SH-SY5Y (cell line): ENCODE results near the gene GALNS.

ENCODE experiments used
- GATA2 ChIP-seq: IDR thresholded peaks from 2 replicates; pipeline ENCODE4 v1.6.1; 2011; ENCODE audit warnings: mild to moderate bottlenecking, low read depth, low read length
- GATA3 ChIP-seq: IDR thresholded peaks from 2 replicates; pipeline ENCODE4 v1.6.1; 2011; ENCODE audit warnings: low read depth, mild to moderate bottlenecking, low read length, moderate library complexity

Gene GALNS

DNA sequence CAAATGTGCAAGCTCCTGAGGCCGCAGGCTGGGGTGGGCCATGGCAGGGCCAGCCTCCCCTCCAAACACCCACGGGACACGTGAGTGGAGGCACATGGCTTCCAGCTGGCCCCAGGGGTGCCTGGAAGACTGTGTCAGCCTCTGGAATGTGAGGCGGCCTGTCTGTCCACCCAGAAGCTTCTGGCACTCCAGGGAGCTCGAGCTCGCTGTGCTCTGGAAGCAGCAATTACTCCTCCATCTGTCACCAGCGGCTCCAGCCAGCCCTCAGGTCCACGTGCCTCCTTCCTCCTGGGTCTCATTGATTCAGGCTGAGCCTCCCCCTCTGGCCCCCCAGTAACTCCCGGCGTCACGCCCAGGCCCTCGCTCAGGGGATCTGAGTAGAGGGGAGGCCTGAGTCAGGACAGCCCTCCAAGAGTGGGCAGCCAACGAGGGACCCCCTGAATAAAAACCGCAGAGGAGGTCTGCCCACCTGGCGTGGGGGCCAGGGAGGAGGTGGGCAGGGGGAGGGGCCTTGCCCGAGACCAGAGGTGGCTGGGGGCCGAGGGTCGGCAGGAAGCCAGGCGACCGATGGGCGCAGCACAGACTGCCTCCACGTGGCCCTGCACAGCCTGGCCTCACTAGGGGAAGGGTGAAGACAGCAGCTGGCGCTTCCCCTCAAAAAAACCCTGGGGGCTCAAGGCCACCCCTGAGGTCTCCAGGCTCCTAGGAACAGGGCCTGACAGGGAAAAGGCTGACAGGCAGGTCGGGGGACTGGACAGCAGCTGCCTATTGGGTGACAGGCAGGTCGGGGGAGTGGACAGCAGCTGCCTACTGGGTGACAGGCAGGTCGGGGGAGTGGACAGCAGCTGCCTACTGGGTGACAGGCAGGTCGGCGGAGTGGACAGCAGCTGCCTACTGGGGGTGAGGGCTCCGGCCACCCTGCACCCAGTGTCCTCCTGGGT lies 83.6 kb downstream of the GALNS start:
- TF ChIP-seq GATA2 (no peak), GATA3 (no peak)

DNA sequence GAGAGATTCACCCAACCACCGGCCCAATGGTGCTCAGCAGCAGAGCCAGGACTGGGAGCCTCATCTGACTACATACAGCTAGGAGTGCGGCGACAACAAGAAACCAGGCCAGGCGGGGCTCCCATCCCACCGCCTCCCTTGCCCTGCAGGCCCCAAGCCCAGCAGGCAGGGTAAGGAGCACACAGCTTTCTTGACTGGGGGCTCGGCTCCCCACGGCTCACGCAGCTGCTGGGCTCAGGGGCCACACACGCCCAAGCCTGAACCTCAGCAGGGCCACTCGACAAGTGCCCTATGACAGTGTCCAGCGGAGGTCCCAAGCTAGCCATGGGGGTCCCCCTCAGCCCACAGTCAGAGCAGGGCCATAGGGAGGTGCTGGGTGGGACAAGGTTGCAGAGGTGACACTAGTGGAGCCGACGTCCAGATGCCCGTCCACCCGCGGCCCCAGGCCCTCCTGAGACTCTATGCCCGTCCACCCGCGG lies 85.4 kb downstream of the GALNS start:
- TF ChIP-seq GATA2 (no peak), GATA3 (no peak)

DNA sequence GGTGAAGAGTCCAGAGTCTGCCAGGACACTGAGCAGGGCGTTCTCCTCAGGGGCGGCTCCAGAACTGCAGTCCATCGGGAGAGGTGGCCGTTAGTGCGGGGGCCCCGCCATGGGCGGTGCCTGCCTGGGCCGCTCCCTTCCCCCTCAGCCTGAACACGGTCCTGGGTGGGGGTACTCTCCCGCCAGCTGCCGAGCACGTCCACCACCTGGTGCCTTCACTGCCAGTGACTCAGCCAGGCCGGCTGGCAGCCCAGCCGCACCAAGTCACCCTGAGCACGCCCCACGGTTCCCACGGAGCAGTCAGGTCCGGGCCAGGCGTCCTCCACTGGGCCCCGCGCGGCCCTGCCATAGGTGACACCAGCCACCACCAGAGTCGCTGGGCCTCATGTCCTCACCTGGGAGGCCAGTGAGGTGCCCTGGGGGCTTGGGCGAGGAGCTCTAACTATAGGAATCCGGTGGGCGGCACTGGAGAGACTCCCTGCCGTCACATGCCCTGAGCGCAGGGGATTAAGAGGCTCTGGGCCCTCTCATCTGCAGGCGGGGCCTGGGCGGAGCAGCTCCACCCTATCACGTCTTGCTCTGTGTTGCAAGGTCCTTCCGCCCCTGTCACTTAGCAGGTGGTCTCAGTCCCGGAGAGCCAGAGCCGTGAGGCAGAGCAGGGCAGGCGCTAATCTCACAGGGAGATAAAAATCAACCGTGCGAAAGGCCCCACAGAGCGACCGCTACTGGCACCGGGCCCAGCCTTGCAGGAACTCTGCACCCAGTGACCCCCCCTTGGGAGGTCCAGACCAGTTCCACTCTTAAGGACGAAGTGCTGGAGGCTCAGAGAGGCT lies 86.1 kb downstream of the GALNS start:
- TF ChIP-seq GATA2 (peak; percentile 95), GATA3 (no peak)

DNA sequence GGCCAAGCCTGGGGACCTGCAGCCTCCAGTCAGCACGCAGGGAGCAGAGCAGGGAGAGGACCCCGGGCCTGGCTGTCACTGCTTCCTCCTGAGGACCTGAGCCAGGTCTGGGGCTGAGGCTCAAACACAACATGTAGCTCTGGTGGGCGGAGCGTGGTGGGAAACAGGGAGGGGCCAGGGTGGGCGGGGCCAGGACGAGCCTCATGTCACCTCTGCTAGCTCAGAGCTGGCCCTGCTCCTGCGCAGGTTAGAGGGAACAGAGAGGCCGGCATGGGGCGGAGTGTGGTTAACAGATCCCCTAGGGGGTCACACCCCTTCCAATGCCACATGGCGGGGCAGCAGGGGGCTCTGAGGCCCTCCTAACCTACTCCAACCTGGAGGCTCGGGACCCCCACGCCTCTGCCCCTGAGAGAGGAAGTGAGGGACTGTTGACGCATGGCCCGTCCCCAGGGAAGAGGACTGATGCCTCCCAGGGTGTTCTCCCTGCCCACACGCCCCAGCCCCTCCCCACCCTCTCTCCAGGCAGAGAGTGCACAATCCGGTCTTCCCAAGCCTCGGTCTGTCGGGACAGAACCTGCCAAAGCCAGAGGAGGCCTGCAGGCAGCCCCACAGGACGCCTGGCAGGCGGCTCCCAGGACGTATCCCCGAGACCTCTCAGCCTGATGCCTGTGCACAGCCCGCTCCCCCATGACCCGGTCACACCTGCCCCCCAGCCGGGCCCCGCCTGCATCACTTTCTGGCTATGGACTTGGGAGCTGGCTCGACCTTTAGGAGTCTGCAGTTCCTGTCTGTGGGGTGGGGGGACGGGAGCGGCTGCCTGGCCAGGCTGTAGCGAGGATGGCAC lies 86.9 kb downstream of the GALNS start:
- no peak for TF ChIP-seq GATA2
- no peak for TF ChIP-seq GATA3

DNA sequence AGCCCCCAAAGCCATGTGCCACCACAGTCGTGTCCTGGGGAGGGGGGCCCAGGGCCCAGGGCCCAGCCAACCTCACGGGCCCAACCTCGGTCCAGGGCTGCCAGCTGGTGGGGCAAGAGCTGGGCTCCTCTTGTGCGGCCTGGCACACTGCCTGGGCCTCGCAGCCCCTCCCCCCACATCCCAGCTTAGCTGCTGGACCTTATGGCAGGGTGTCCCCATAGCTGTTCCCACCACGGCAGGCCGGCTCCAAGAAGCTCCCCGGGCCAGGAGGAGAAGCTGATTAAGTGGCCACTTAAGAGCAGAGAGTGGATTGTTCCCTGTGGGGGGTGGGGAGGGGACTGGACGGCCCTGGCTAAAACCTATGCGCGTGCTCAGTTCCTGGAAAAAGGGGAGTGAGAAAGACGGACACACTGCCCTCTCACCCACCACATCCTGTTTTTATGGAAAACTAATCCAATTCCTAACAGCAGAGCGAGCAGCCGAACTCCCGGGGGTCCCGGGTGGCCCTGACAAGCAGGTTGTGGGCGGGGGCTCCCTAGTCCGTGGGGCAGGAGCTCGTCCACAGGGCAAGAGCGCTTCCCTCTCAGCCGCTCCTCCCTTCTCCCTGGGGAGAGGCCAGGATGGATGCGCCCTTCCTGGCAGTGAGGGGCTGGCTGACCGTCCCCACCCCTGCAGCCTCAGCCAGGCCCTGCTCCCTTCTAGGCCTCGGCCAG lies 88.5 kb downstream of the GALNS start:
- TF ChIP-seq GATA3 = no peak
- no peak for TF ChIP-seq GATA2

DNA sequence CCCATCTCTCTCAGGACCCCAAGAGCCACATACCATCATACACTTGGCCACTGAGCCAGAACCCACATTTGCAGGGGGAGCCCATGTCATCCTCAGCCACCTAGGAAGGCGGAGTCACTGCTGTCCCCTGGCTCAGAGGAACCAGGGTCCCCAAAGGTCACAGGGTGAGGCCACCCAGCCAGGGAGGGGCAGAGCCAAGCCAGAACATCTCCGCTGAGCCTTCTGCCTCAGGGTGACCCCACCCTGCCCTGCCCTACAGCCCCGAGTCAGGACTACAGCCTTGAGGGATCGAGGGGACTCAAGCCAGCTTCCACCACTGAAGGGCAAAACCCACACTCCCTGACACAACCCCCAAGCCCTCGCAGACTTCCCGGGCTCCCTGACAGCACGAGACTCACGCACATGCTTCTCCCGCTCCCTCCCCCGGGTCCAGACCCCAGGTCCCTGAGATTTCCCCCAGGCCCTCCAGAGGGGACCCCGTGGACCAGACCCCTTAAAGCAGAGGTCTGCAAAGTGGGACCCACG lies 89.1 kb downstream of the GALNS start:
- TF ChIP-seq GATA3 = no peak

DNA sequence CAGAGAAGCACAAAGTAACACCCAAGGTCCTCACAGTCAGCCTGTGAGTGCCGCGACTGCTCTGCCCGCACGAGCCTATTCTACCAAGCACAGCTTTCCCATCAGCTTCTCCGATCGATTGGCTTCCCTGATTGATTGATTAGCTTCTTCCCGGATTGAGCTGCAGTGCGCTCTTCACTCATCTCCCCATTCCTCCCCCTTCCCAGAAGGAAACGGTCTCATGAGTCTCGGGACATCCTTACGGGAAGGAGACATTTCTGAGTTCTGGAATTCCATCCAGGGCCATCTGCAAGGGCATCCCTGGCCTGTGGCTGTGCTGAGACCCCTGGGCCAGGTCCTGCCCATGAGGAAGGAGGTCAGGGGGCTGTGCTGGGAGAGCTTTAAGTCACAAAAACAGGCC lies 89.8 kb downstream of the GALNS start:
- TF ChIP-seq GATA2 = no peak
- TF ChIP-seq GATA3 = no peak

DNA sequence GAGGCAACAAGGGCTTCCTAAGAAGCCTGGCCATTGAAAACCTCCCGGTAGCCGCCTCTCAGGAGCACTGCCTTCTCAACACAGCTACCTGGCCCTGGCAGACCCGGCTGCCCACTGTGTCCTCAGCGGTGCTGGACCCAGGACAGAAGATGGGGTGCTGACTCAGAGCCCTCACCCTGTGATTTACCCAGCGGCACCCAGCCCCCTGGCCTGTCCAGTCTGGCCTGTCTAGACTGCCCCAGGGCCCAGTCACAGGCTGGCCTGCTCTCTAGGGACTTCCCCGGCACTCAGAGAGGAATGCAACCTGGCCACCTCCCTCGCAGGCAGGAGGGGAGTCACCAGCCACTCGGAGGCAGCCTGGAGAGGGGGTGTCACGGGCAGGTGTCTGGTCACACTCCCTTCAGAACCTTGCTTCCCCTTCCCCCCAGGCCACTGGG lies 91.8 kb downstream of the GALNS start:
- TF ChIP-seq GATA2 (no peak), GATA3 (no peak)

DNA sequence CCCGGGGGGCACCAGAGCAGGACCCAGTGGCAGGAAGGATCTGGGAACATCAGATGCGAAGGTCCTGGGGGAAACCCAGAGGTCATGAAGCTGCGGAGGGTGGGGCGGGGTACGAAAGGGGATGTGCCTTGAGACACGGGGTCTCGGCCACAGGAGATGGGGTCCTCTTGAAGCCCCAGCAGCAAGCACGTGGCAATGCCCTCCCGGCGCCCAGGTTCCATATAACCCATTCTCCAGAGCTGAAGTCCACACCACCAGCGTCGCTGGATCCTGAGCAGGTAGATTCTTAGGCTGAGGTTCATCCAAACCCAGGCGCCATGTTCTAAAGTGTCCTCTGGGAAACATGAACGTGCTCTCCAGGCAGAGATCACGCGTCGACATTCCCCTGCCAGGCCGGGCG lies 92.7 kb downstream of the GALNS start:
- TF ChIP-seq GATA2 = no peak
- TF ChIP-seq GATA3 = no peak
